HepG2 (cell line): ENCODE data around the gene WRAP73. TPM values are rescaled to one million over a fixed set of nuclear protein-coding genes. Genes with fewer than 3 reads are reported as not detected.

Experiments used
- ATF7-NPFF ChIP-seq: sonication (generic); formaldehyde crosslinking; IDR thresholded peaks from 2 replicates; pipeline ENCODE4 v1.8.1; 2023; ENCODE audit warnings: mild to moderate bottlenecking, low read depth, missing genetic modification reagents, moderate library complexity
- HHEX ChIP-seq: IDR thresholded peaks from 2 replicates; pipeline ENCODE4 v1.6.1; 2016; ENCODE audit warnings: control low read depth
- PAX8 ChIP-seq: sonication (generic); formaldehyde crosslinking; IDR thresholded peaks from 2 replicates; pipeline ENCODE4 v1.8.0; 2022; ENCODE audit warnings: mild to moderate bottlenecking, missing genetic modification reagents, borderline replicate concordance
- SALL2 ChIP-seq: sonication (generic); formaldehyde crosslinking; IDR thresholded peaks from 2 replicates; pipeline ENCODE4 v1.8.1; 2023; ENCODE audit warnings: mild to moderate bottlenecking, missing genetic modification reagents, inconsistent platforms
- SMARCC2 ChIP-seq: fragments of 450-650 bp; IDR thresholded peaks from 2 replicates; pipeline ENCODE4 v1.6.1; 2017; ENCODE audit warnings: antibody characterized with exemption, mild to moderate bottlenecking
- STAG1 ChIP-seq: sonication (generic); formaldehyde crosslinking; IDR thresholded peaks from 2 replicates; pipeline ENCODE4 v1.4.0; 2020; ENCODE audit warnings: missing genetic modification reagents
- ZNF7 ChIP-seq: IDR thresholded peaks from 2 replicates; pipeline ENCODE4 v1.6.1; 2016; ENCODE audit warnings: missing biosample characterization, missing genetic modification reagents
- polyA plus RNA-seq, 8 experiments: library from polyadenylated mRNA; depleted of rRNA in 3 of 8; stranded (reverse) in 7 of 8; unstranded in 1 of 8; fragments of >200 nt; fragmentation: Illumina TruSeq in 4 of 8; extraction: Trizol in 4 of 8; gene quantifications; 2 replicates each; pipeline versions ENCODE4 v1.2.1 to v1.2.3, GENCODE V29; 2011 to 2016; ENCODE audit warnings: low read depth in 4 of 8, missing spikeins in 1 of 8, mixed read lengths in 1 of 8; ENCODE audit not compliant: insufficient read depth in 1 of 8
- total RNA-seq, 5 experiments: library from RNA; depleted of rRNA; stranded (reverse); fragments of >200 nt; fragmentation: Illumina TruSeq; extraction: Trizol; gene quantifications; 2 replicates each; pipeline ENCODE4 v1.2.3, GENCODE V29; 2016; ENCODE audit warnings: low read depth in 1 of 5
- TF ChIP-seq, protein P1 (sequence below): sonication (generic); formaldehyde crosslinking; IDR thresholded peaks from 2 replicates; pipeline ENCODE4 v1.5.1; 2020; ENCODE audit warnings: mild to moderate bottlenecking, missing genetic modification reagents, borderline replicate concordance

The WRAP73 gene
- total and polyA plus RNA-seq, 2 of the 13 experiments (the other 11 are each of a cell fraction or from before 2014, with no cell fraction given), result 18.1 to 40.4 TPM

GRCh38 chr1:3681898-3682806 is 32.2 kb upstream of the WRAP73 start (continued):
- TF ChIP-seq, protein P1, sequence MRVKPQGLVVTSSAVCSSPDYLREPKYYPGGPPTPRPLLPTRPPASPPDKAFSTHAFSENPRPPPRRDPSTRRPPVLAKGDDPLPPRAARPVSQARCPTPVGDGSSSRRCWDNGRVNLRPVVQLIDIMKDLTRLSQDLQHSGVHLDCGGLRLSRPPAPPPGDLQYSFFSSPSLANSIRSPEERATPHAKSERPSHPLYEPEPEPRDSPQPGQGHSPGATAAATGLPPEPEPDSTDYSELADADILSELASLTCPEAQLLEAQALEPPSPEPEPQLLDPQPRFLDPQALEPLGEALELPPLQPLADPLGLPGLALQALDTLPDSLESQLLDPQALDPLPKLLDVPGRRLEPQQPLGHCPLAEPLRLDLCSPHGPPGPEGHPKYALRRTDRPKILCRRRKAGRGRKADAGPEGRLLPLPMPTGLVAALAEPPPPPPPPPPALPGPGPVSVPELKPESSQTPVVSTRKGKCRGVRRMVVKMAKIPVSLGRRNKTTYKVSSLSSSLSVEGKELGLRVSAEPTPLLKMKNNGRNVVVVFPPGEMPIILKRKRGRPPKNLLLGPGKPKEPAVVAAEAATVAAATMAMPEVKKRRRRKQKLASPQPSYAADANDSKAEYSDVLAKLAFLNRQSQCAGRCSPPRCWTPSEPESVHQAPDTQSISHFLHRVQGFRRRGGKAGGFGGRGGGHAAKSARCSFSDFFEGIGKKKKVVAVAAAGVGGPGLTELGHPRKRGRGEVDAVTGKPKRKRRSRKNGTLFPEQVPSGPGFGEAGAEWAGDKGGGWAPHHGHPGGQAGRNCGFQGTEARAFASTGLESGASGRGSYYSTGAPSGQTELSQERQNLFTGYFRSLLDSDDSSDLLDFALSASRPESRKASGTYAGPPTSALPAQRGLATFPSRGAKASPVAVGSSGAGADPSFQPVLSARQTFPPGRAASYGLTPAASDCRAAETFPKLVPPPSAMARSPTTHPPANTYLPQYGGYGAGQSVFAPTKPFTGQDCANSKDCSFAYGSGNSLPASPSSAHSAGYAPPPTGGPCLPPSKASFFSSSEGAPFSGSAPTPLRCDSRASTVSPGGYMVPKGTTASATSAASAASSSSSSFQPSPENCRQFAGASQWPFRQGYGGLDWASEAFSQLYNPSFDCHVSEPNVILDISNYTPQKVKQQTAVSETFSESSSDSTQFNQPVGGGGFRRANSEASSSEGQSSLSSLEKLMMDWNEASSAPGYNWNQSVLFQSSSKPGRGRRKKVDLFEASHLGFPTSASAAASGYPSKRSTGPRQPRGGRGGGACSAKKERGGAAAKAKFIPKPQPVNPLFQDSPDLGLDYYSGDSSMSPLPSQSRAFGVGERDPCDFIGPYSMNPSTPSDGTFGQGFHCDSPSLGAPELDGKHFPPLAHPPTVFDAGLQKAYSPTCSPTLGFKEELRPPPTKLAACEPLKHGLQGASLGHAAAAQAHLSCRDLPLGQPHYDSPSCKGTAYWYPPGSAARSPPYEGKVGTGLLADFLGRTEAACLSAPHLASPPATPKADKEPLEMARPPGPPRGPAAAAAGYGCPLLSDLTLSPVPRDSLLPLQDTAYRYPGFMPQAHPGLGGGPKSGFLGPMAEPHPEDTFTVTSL (CRISPR knock-in tag), result no peak
- no peak for TF ChIP-seq STAG1 (CRISPR knock-in tag)
- no peak for TF ChIP-seq HHEX (CRISPR knock-in tag)
- TF ChIP-seq PAX8, result no peak
- TF ChIP-seq SALL2 (CRISPR knock-in tag), result no peak
- TF ChIP-seq ZNF7 (CRISPR knock-in tag), result no peak
- no peak for TF ChIP-seq SMARCC2
- TF ChIP-seq ATF7-NPFF (CRISPR knock-in tag), result no peak
